NCI-H1436 treated with DMSO at 0.1 percent for 48 hours (cell line): Measurements from ENCODE around the gene WNT5A.

ENCODE experiments used
- DNase-seq: peaks from one replicate; lab custom pipeline; 2025; lab: John Stamatoyannopoulos, UW

WNT5A gene

DNA sequence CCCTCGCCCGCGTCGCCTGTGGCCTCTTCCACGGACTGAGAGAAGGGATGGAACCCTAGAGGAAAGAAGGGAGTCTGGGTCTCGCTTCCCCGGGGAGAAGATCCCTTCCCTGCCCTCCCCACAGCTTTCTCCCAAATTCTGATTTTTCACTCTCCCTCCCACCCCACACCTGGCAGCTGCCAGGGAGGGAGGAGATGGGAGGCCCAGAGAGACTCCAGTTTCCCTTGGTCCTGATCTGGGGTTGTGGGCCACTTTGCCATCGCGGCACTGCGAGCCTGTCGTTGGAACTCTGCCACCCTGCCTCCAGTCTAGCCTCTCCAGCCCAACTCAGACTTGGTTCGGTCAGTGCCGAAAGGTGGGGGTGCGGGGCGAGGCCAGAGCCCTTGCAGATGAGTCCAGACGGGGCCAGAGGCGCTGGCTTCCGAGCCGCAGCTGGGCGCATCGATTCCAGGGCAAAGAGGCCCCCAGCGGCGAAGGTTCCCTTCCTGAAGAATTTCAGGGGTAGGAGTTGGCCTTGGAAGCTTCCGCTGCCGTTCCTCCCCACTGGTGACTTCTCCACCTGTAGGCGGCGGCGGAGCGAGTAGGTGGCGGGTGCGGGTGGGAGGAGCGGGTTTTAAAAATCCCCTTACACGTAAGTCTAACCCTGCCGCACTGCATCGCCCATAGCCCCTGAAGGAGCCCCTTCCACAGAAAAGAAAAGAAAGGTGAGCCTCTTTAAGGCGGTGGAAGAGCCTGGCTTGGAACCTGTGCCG is 5.2 kb downstream of the WNT5A start:
- DNase-seq: no peak

DNA sequence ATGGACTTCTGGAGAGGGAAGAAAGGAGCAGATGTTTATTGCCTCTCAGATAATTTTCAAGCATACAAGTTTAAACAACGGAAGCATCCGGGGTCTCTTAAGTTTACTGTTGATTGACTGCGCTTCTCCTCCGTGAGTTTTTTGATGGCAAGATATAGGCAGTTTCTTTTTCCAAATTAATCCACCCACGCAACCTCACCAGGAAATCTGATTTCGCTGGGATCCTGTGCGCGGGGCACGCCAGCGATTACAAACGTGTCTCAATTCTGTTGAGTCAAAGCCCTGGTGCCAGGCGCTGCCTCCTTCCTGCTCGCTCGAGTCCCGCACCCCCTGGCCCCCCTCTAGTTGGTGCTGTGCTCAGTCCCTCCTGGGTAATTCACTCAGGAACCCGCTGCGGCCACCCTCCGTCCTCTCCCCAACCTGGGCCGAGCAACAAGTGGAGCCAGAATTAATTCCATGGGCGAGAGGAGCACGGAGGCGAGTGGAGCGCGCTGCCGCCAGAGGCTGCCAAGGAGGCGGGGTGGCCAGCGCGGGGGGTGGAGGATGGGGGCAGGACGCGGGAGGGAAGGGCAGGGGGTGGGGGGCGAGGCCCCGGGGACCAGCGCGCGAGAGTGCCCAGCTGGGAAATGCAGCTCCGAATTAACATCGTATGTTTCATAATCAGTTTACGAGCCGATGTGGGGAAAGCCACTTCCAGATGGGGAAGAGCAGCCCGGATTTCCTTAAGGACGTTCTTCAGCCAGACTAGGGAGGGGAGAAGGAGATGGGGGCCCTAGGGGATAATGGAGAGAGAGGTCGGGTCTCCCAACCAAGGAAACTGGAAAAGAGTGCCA is 6.0 kb downstream of the WNT5A start:
- no peak for DNase-seq

DNA sequence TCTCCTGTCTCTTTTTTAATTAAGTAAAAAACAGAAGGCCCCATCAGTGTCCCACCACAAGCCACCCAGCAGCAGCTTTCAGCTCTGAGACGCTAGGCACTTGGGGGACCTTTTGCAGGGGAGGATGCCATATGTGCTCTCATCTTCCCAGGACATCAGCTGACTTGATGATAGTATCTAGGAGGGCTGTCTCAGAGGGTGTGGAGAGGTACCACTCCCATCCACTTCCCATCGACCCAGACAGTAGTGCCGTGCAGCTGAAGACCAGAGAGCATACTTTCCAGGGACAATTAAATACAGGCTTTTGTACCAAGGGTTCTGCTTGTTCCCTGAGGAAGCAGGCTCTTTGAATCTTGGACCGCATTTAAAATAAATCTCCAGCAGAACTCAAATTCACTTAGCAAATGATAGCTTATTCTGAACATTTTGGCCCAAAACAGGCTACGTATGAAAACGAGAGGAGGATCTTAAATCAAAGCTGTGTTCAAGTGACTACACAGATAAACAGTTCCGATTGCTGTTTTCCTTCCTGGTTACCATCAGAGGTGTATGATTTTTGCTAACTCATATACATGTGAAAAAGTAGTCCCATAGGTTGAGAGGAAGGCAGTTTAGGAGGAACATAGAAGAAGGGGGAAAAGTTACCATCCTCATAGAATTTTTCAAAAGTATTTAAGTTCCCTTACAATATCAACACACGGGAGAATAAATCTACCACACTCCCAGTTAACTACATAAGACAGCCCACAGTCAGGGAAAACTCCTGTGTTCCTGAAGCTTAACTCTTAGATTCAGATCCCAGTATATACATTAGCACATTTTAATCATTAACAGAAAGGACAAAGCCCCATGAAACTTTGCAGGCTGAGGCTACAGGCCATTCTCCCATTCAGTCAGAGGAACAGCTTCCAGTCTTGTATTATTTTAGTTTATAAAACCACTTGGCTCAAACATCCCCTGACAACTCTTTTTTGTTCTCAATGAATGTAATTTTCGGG is 9.5 kb downstream of the WNT5A start:
- DNase-seq: no peak

DNA sequence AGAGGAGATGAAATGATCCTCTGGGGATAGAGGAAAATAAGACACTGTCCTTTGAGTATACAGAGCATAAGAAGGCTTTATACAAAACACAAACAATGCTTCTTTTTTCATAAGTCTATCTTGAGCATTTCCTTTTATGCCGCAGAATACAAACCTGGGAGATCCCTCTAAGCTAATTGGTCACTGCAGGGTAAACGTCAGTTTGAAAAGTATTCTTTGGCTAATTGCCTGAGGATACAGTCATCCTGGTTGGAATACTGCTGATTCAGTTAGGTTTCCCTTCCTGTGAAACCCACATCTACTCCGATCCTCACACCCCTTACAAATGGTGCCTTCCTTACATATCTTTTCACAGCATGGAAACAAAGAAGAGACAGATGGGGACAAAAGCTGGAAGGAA is 10.6 kb downstream of the WNT5A start:
- no peak for DNase-seq

DNA sequence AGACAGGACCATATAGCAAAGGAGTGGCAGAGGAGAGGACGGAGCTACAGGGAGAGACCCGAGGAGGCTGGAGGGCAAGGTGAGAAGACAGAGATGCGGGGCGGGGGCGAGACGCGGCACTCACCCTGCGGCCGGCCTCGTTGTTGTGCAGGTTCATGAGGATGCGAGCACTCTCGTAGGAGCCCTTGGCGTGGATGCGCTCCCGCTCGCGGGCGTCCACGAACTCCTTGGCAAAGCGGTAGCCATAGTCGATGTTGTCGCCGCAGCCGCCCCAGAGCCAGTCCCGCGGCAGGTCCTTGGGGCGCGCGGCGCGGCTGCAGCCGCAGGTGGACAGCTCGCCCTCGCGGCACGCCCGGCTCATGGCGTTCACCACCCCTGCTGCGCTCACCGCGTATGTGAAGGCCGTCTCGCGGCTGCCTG is 12.9 kb downstream of the WNT5A start:
- no peak for DNase-seq

DNA sequence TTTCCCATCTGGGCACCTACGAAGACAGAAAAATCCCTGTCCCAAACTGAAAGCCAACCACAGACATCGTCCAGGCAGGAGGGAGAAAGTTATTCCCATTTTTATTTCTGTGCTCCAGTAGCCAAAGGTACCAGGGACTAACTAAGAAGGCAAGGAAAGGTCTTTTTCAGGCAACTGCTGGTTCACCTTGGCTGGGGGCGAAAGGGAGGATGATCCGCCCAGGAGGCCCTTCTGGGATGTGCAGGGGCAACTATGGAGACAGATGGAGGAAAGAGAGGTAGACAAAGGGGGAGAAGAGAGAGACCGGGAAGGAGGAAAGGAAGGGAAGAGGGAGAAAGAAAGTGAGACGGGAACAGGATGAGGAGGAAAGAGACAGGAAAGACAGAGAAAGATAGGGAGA is 13.3 kb downstream of the WNT5A start:
- DNase-seq: no peak

DNA sequence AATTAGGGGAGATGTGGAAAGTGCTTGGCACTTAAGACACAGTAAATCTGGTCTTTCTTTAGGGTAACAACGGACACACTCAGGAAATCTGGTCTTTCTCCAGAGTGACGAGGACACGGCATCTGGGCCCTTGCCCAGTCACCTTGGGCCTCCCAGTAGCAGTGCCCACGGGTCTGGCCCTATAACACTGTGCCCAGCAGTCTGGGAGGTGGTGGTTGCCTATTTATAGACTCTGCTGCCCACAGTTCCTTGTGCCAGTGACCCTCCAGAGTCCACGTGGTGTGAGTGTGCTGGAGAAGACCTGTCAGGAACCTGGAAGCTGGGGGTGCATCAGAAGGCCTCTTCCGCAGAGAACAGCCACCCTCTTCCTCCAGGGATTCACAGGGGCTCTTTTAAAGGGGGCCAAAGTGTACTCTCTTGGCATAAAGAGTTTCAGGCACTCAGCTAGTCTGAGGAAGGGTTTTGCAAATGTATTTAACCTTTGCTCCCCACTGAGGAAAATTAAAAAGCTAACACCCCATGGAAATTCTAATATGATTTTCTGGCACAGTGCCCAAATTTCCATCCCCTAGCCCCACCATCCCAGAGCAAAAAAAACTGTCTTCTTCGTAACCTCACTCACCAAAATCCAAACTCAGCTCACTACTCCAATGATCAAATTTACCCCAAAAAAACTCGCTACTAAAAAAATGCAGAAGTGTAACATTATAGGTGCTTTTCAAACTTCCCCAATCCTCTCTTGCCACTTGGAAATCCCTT is 15.4 kb downstream of the WNT5A start:
- no peak for DNase-seq

DNA sequence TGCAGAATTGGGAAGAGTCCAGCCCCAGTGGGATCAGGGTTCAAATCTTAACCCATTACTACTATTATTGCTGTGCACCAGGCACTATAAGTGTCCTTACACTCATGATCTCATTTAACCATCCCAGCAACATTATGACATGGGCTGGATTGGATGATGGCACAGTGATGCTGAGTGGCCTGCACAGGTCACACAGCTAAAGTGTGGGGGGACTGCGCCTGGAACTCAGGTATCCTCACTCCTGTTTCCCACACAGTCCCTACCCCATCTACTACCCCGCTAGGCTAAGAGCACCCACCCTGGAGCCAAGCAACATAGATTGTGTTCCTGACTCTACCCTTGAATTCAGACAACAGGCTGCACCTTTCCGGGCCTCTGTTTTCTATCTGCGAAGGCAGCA is 16.0 kb downstream of the WNT5A start:
- no peak for DNase-seq

DNA sequence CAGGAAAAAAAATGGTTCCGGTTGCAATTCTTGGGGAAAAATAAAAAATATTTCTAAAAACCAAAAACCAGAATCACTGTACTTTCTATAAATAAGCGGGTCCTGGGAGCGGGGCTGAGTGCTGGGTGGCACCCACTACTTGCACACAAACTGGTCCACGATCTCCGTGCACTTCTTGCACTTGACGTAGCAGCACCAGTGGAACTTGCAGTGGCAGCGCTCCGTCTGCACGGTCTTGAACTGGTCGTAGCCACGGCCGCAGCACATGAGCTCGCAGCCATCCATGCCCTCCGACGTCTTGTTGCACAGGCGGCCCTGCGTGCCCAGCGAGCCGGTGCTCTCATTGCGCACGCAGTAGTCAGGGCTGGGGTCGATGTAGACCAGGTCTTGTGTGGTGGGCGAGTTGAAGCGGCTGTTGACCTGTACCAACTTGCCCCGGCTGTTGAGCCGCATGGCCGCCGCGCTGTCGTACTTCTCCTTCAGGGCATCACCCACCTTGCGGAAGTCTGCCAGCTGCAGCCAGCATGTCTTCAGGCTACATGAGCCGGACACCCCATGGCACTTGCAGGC is 17.1 kb downstream of the WNT5A start:
- DNase-seq: no peak

DNA sequence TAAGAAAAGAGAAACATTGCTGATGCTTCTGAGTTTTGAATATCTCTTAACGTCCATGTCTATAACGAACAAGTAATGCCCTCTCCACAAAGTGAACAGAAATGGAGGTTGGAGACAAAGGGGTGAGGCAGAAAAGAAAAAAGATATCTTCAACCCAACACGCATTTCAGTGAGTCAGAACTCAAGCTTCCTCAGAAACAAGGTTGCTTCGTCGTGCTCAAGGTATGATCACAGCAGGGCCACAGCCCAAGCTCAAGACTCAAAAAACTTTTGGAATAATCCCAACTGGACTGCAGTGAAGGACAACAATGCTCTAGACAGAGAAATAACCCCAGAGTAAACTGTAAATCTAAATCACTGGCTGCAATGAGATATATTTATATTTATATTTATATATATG is 18.9 kb downstream of the WNT5A start:
- no peak for DNase-seq

DNA sequence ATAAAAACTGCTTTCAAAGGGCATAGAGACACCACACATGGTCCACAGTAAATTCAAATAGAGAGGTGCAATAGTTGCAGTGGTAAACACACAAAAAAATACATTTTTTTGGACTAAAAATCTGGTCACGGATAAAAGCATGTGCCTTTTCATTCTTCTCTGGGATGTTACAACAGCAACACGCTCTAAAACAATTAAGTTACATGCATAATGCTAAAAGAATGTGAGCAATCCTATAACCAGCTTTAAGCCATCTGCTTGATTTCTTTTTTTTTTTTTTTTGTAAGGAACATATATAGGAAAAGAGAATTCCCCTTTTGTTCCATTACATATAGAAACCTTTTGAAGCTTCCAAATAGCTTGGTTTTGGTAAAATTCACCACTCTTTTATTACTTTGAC is 20.0 kb downstream of the WNT5A start:
- DNase-seq: no peak

DNA sequence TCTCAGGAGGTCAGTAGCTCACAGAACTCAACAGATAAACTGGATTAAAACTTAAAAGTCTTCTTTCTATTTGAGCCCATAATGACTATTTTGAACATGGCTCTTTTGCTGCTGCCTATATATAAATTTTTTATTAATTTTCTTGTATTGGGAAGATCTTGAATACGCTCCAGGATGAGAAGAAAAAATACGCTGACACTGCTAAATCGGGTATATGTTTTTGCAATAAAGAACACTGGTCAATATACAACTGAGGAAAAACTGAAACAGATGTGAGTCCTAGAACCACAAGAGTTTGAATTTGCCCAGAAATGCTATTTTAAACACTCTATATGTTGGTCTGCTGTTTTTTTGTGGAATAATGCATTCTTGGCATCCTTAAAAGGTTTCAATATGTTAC is 20.6 kb downstream of the WNT5A start:
- DNase-seq: no peak

DNA sequence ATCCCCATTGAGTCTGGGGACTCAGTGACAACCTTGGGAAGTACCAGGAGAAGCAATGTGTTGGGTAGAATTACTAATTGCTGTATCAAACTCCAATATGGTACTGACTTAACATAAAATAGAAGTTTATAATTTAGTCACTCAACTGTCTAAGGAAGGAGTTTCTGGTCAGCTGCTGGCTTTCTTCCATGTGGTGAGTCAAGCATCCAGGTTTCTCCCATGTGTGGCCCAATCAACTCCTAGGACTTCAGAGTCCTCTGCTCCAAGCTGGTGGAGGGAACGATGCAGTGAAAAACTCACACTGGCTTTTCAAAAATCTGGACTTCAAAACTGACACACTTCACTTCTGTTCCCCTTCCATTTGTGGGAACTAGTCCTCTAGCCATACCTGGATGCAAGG is 25.2 kb downstream of the WNT5A start:
- DNase-seq: no peak

DNA sequence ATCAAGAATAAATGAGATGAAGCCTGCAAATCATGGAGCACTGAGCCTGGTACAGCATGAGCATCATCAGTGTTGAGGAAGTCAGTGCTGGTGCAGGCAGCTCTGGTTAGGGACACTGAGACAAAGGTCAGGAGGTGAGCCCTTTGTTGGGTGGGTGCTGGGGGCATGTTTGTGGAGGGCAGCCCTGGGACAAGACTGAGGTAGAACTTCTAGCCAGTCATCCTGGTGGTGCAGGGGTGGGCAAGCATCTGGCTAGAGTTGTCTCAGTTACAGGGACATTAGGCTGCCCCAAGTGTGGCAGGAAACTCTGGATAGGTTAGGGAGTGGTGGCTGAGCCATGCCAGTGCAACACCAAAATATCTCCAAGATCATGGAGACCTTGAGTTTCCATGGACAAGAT is 27.3 kb downstream of the WNT5A start:
- no peak for DNase-seq

DNA sequence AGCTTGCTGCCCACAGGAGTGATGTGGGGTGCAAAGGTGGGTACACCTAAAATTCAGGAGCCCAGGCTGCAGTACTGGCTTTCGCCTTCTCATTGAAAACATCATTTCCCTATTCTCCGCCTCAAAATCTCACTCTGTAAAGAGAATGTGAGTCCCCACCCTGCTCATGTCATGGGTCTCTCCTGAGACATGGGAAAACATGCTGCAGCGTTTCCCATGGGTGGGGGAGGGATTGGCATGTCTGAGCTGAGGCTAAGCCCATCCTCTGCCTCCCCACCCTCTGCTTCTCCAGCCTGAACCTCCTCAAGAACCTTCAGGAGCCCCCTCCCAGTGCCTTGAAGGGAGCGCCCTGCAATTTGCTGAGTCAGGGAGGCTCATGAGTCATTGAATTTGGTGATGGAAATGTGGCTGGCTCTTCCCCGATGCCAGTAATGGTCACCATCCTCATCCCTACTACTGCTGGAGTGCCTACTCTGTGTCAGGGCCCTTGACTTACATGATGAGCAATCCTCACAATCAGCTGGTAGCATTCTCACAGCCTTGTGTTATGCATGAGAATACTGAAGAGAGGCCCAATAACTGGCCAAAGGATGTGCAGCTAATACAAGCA is 28.8 kb downstream of the WNT5A start:
- no peak for DNase-seq

DNA sequence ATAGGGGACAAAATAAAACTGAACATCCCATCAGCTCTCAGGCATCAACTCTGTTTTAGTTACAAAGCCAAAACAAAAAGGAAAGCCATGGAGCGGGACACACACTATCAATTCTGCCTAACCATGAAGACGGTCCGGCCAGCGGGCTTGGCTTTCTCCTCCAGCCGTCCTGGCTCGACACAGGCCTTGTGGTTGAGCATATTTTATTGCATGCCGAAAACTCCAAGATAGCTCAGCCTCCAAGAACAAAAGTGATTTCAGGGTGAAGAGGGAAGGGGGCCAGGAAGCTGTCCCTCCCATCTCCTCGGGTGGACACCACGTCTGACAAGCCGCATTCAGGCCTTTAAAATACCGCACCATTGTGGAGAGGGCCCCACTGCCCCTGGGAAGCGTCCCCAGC is 31.2 kb downstream of the WNT5A start:
- no peak for DNase-seq

DNA sequence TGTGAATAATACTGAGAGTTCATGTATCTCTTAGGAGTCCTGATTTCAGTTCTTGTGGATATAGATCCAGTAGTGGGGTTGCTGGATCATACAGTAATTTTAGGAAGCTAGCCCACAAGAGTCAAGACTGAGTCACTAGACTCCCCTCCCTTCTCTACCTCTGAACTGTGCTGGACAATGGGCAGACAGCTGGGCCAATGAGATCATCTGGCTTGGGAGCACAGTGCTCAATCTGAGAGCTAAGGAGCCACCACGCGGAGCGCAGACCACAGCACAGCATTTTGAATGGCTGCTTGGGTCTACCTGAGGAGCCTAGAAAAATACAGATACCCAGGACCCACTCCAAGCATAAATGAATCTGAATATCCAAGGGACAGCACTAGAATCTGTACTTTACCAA is 32.5 kb downstream of the WNT5A start:
- DNase-seq: no peak

DNA sequence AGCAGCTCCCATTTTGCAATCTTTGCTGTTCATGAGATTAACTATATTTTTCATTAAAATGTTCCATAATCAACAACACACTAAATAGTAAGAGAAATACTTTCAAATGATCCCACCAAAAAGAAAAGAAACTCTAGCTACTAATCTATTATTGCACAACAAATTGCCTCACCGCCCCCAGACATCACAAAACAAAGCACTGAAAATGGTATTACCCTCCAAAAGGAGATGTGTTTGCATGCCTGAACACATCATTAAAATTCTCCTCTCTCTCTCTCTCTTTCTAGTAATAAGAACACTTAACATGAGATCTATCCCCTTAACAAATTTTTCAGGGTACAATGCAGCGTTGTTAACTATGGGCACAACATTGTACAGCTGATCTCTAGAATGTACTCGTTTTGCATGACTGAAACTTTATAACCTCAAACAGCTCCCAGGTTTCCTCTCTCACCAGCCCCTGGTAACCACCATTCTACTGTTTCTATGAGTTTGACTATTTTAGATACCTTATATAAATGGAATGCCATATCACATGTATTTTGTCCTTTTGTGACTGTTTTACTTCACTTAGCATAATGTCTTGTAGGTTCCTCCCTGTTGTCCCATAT is 33.1 kb downstream of the WNT5A start:
- no peak for DNase-seq

DNA sequence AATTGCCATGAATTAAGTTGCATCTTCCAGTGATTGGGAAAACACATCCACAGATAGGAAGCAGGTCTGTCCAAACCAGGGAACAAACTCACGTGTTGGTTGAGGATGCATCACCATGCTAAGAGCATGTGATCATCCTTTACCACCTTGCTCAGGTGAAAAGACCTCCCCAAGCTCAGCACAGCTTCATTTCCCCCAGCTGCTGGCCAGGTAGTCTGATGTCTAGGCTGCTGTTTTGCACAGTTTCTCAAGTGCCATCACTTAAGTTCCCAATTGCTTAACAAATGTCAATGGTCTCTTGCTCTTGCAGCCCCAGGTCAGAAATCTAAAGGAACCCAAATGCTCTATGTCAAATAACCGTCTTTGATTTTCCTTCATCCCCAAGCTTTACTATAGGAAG is 34.2 kb downstream of the WNT5A start:
- DNase-seq: no peak

DNA sequence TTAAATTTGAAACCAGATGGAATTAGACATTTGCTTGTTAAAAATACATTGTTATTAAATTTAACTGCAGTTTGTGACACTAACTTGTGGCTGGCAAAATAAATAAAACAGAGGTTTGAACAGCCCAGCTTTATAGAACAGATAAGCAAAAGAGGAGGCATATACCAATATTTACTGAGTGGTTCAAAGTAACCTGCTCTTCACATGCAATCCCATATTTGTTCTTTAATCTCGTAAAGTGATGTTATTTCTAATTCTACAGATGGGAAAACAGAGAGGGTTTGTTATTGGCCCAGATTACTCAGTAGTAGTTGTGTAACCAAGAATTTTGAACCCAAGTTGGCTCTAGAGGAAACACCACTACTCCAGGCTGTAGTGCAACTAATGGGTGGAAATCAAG is 37.6 kb downstream of the WNT5A start:
- no peak for DNase-seq
